Uterus (tissue), 2 donors: ENCODE measurements around the gene LCN10.
"Not testable (repeated sequence)": the region's sequence is repeated elsewhere in the genome, so short reads cannot be mapped to it uniquely, and the experiment has no call there.

Experiments used
- POLR2A ChIP-seq, 2 donors: fragments of 450-650 bp; IDR thresholded peaks; one replicate each; pipeline ENCODE4 v1.6.1; 2016; ENCODE audit warnings: antibody characterized with exemption in 2 of 2, mild to moderate bottlenecking in 1 of 2, moderate library complexity in 1 of 2
- TF ChIP-seq, protein P1 (sequence below), 4 experiments: fragments of 200-600 bp in 2 of 4; fragments of 450-650 bp in 2 of 4; sonication (generic) in 2 of 4; IDR thresholded peaks; one replicate each; pipeline ENCODE4 v1.5.1; 2016 to 2019; ENCODE audit warnings: antibody characterized with exemption in 4 of 4, mild to moderate bottlenecking in 2 of 4, moderate library complexity in 1 of 4

DNA sequence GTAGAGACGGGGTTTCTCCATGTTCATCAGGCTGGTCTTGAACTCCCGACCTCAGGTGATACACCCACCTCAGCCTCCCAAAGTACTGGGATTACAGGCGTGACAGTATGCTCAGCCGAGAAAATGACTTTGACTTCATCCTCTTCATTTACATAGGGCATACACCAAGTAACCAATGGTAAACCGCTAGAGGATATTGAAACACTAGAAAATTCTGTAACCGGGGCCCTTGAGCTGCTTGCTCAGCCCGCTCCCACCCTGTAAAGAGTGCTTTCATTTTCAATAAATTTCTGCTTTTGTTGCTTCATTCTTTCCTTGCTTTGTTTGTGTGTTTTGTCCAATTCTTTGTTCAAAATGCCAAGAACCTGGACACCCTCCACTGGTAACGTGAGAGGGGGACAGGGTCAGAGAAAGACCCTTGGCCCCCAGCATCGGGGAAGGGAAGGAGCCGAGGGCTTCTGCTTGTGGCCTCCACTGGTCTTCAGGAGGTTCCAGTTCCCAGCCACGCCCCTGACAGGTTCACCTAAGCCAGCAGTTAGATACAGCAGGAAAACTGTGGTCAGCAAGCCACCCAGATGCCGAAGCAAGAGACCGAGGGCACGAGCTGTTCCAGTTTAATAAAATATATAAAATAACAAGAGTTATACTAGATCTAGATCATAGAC is 23.1 kb upstream of the LCN10 start:
- not testable (repeated sequence) for TF ChIP-seq POLR2A (IDR thresholded peaks at IDR 0.05)
- TF ChIP-seq, protein P1, sequence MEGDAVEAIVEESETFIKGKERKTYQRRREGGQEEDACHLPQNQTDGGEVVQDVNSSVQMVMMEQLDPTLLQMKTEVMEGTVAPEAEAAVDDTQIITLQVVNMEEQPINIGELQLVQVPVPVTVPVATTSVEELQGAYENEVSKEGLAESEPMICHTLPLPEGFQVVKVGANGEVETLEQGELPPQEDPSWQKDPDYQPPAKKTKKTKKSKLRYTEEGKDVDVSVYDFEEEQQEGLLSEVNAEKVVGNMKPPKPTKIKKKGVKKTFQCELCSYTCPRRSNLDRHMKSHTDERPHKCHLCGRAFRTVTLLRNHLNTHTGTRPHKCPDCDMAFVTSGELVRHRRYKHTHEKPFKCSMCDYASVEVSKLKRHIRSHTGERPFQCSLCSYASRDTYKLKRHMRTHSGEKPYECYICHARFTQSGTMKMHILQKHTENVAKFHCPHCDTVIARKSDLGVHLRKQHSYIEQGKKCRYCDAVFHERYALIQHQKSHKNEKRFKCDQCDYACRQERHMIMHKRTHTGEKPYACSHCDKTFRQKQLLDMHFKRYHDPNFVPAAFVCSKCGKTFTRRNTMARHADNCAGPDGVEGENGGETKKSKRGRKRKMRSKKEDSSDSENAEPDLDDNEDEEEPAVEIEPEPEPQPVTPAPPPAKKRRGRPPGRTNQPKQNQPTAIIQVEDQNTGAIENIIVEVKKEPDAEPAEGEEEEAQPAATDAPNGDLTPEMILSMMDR (IDR thresholded peaks at IDR 0.05) = not testable (repeated sequence)
